Peyer's patch (tissue), 4 donors: ENCODE data around the gene VTI1A. TPM values are rescaled to one million over a fixed set of nuclear protein-coding genes. Genes with fewer than 3 reads are reported as not detected.

Experiments
- DNase-seq, 3 donors: peaks; one replicate each; pipeline ENCODE4 v3.0.0-alpha.2; 2017 to 2019
- H3K27ac ChIP-seq, 4 donors: fragments of 200-600 bp; sonication (generic); one replicate each; pipeline ENCODE4 v1.5.1; 2016 to 2019
- H3K27me3 ChIP-seq, 2 donors: fragments of 200-600 bp; sonication (generic); one replicate each; pipeline ENCODE4 v1.5.1; 2019
- H3K36me3 ChIP-seq, 3 donors: fragments of 200-600 bp; sonication (generic); one replicate each; pipeline ENCODE4 v1.5.1; 2016 to 2019
- H3K4me1 ChIP-seq, 4 donors: fragments of 200-600 bp; sonication (generic); one replicate each; pipeline ENCODE4 v1.5.1; 2016 to 2019
- H3K4me3 ChIP-seq, 4 donors: fragments of 200-600 bp; sonication (generic); 1 replicate in 3 of 4; 2 replicates in 1 of 4; pipeline ENCODE4 v1.5.1; 2016 to 2019; ENCODE audit warnings: mild to moderate bottlenecking in 1 of 4
- H3K9me3 ChIP-seq, 4 donors: fragments of 200-600 bp; sonication (generic); one replicate each; pipeline ENCODE4 v1.5.1; 2016 to 2019; ENCODE audit warnings: mild to moderate bottlenecking in 1 of 4
- CTCF ChIP-seq, 6 experiments: fragments of 450-650 bp in 4 of 6; fragments of 200-600 bp in 2 of 6; sonication (generic) in 1 of 6; IDR thresholded peaks; one replicate each; pipeline ENCODE4 v1.5.1; 2017 to 2019; ENCODE audit warnings: antibody characterized with exemption in 6 of 6, mild to moderate bottlenecking in 3 of 6, moderate library complexity in 1 of 6
- POLR2A ChIP-seq, 2 donors: fragments of 450-650 bp; IDR thresholded peaks; one replicate each; pipeline ENCODE4 v1.5.1; 2017; ENCODE audit warnings: antibody characterized with exemption in 2 of 2, mild to moderate bottlenecking in 2 of 2, moderate library complexity in 2 of 2
- total RNA-seq, 4 donors: library from RNA; depleted of rRNA; stranded (reverse); fragments of >200 nt; gene quantifications; one replicate each; pipeline ENCODE4 v1.1.0, GENCODE V29; 2016

VTI1A gene
- total RNA-seq, 4 donors from 2014 or later, result 97.2 to 710 (median 170) TPM

DNA sequence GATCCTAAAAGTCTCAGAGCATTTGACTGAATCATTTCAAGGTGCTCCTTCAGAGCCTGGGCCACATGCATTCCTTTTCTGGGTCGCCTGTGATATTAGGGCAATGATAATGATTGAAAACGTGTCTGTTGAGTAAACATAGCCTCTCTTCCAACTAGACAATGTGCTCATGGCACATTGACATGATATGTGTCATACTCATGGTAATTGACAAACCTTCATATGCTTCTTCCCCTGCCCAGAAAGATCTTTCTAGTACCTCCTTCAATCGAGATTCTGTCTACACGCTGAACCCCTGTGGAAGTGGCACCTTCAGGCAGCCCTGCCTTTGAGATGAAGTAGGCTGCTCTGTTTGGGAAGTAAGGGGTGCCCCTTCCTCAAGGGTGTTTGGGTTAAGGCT, 404.2 kb downstream of the VTI1A start:
- Histone ChIP-seq H3K4me3 (no peak overlapping the region), H3K9me3 (no peaks in the 10 kb centered on the region), H3K27me3 (no peaks in the 10 kb centered on the region), H3K27ac (no peak overlapping the region), H3K4me1 (peaks cover 0 to 7% (median 0%) of the 10 kb centered on the region in 4 donors), H3K36me3 (no peaks in the 10 kb centered on the region)
- TF ChIP-seq POLR2A (IDR thresholded peaks at IDR 0.05) (no peak), CTCF (IDR thresholded peaks at IDR 0.05) (no peak)
- no peak for DNase-seq

GRCh38 chr10:112851588-112852211, 404.7 kb downstream of the VTI1A start:
- no peak for DNase-seq
- TF ChIP-seq POLR2A (IDR thresholded peaks at IDR 0.05), result no peak
- TF ChIP-seq CTCF (IDR thresholded peaks at IDR 0.05), result no peak
- Histone ChIP-seq H3K36me3 (no peaks in the 10 kb centered on the region), H3K27me3 (no peaks in the 10 kb centered on the region), H3K4me3 (no peak overlapping the region), H3K4me1 (peaks cover 0 to 7% (median 0%) of the 10 kb centered on the region in 4 donors), H3K27ac (no peak overlapping the region), H3K9me3 (no peaks in the 10 kb centered on the region)

DNA sequence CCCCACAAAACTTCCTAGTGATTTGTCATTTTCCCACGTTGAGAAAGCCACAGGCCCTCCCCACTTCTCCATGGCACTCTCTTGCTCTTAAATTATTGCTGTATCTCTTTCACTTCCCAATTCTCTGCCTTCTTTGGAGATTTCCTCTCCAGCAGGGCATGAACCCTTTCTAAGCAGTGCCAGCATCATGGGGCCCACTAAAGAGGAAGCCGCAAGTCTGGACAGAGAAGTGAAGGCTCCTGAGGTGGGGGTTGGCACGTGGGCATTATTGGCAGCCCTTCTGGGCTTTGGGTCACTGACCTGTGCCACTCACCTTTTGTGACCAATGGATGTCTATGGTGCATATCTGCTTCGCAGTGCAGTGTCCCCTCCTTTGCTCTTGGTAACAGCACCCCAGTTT, 405.3 kb downstream of the VTI1A start:
- Histone ChIP-seq H3K36me3 (no peaks in the 10 kb centered on the region), H3K27me3 (no peaks in the 10 kb centered on the region), H3K9me3 (no peaks in the 10 kb centered on the region), H3K4me3 (no peak overlapping the region), H3K27ac (no peak overlapping the region), H3K4me1 (peaks cover 0 to 7% (median 0%) of the 10 kb centered on the region in 4 donors)
- TF ChIP-seq POLR2A (IDR thresholded peaks at IDR 0.05), result no peak
- TF ChIP-seq CTCF (IDR thresholded peaks at IDR 0.05), result no peak
- DNase-seq, result peak in 1 of 3 donors; percentile 49

DNA sequence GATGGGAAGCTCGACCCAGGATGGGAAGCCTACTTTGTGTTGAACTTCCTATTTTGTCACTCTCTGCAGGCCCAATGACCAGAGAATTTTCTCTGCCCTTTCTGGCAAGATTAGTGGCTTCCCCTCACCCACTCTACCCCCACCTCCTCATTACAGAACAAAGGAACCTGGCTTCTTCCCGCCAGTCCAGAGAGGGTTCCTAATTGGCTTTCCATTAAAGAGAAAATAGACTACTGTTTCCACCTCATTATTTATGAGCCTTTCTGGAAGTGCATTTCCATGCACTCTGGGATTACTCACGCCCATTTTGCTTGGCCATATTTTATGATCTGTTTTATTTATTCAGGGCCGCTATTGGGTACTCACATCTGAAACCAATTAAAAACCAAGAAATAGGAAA, 408.1 kb downstream of the VTI1A start:
- no peak for DNase-seq
- no peaks in the 10 kb centered on the region for H3K9me3 ChIP-seq
- no peaks in the 10 kb centered on the region for H3K27me3 ChIP-seq
- H3K36me3 ChIP-seq, result no peaks in the 10 kb centered on the region
- no peak for TF ChIP-seq POLR2A (IDR thresholded peaks at IDR 0.05)
- no peak for TF ChIP-seq CTCF (IDR thresholded peaks at IDR 0.05)
- peaks cover 0 to 7% (median 0%) of the 10 kb centered on the region in 4 donors for H3K4me1 ChIP-seq
- H3K27ac ChIP-seq, result no peak overlapping the region
- no peak overlapping the region for H3K4me3 ChIP-seq

GRCh38 chr10:112857493-112857892, 410.5 kb downstream of the VTI1A start:
- H3K36me3 ChIP-seq, result no peaks in the 10 kb centered on the region
- H3K27ac ChIP-seq, result no peak overlapping the region
- H3K4me3 ChIP-seq, result no peak overlapping the region
- H3K9me3 ChIP-seq, result no peaks in the 10 kb centered on the region
- DNase-seq, result no peak
- no peaks in the 10 kb centered on the region for H3K4me1 ChIP-seq
- TF ChIP-seq POLR2A (IDR thresholded peaks at IDR 0.05) (no peak), CTCF (IDR thresholded peaks at IDR 0.05) (no peak)
- no peaks in the 10 kb centered on the region for H3K27me3 ChIP-seq
